Osteocyte (in vitro differentiated cells): Measurements from ENCODE around the gene IZUMO4. TPM values are rescaled to one million over a fixed set of nuclear protein-coding genes. Genes with fewer than 3 reads are reported as not detected.

ENCODE experiments used
- DNase-seq: peaks from one replicate; pipeline ENCODE4 v3.0.0; 2021; ENCODE audit warnings: mixed read lengths; ENCODE audit not compliant: unreplicated experiment; ENCODE audit errors: extremely low spot score
- H3K27ac Mint-ChIP-seq: one replicate; pipeline ENCODE4 v1.8.0; 2021; ENCODE audit warnings: mild to moderate bottlenecking, mixed read lengths; ENCODE audit not compliant: unreplicated experiment
- H3K27me3 Mint-ChIP-seq: one replicate; pipeline ENCODE4 v1.8.0; 2021; ENCODE audit warnings: mixed read lengths; ENCODE audit not compliant: unreplicated experiment
- H3K36me3 Mint-ChIP-seq: one replicate; pipeline ENCODE4 v1.8.0; 2021; ENCODE audit warnings: mixed read lengths; ENCODE audit not compliant: unreplicated experiment
- H3K4me1 Mint-ChIP-seq: one replicate; pipeline ENCODE4 v1.8.0; 2021; ENCODE audit warnings: mixed read lengths; ENCODE audit not compliant: unreplicated experiment
- H3K4me3 Mint-ChIP-seq: one replicate; pipeline ENCODE4 v1.8.0; 2021; ENCODE audit warnings: mild to moderate bottlenecking, moderate library complexity, mixed read lengths; ENCODE audit not compliant: unreplicated experiment
- H3K9me3 Mint-ChIP-seq: one replicate; pipeline ENCODE4 v1.8.0; 2021; ENCODE audit warnings: mixed read lengths; ENCODE audit not compliant: unreplicated experiment
- CTCF ChIP-seq: fragments of 200-600 bp; sonication (generic); IDR thresholded peaks from 2 replicates; pipeline ENCODE4 v1.5.0; 2021; ENCODE audit warnings: antibody characterized with exemption, mild to moderate bottlenecking, moderate library complexity
- total RNA-seq: library from RNA; stranded (reverse); gene quantifications from 2 replicates; pipeline ENCODE4 v1.2.1, GENCODE V29; 2021

Gene IZUMO4
- total RNA-seq, 1 donor from 2014 or later, result 4.8 TPM

GRCh38 chr19:2113439-2114211 is 16.9 kb downstream of the IZUMO4 start:
- Mint-ChIP-seq H3K27ac (no peak overlapping the region), H3K4me1 (peaks cover 4% of the 10 kb centered on the region), H3K27me3 (no peaks in the 10 kb centered on the region), H3K36me3 (peaks cover 35% of the 10 kb centered on the region), H3K4me3 (no peak overlapping the region), H3K9me3 (no peaks in the 10 kb centered on the region)
- no peak for DNase-seq
- no peak for TF ChIP-seq CTCF

DNA sequence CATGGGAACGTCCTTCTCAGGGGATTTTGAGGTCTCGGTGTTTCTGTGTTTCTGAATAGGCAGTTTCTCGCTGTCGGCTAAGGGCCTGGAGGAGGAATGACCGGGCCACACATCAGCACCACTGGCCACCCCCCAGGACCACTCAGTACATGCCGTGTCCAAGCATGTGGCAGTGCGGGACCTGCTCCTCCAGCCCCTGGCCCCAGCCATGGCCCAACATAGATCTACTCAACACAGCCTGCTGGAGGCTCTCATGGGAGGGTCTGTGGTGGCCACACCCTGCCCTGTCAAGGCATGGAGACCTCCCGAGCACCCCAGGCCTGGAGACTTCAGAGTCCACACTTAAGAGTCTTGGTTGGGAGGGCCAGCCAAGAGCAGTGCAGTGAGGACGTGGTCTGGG is 17.5 kb downstream of the IZUMO4 start:
- no peak for TF ChIP-seq CTCF
- Mint-ChIP-seq H3K36me3 (peaks cover 35% of the 10 kb centered on the region), H3K27ac (no peak overlapping the region), H3K27me3 (no peaks in the 10 kb centered on the region), H3K4me3 (no peak overlapping the region), H3K9me3 (no peaks in the 10 kb centered on the region), H3K4me1 (peaks cover 4% of the 10 kb centered on the region)
- DNase-seq, result no peak

GRCh38 chr19:2114821-2115220 is 18.1 kb downstream of the IZUMO4 start:
- Mint-ChIP-seq H3K4me3 (no peak overlapping the region), H3K9me3 (no peaks in the 10 kb centered on the region), H3K36me3 (peaks cover 35% of the 10 kb centered on the region), H3K4me1 (peaks cover 4% of the 10 kb centered on the region), H3K27me3 (no peaks in the 10 kb centered on the region), H3K27ac (no peak overlapping the region)
- DNase-seq, result no peak
- no peak for TF ChIP-seq CTCF

- DNase-seq, result no peak
- peaks cover 36% of the 10 kb centered on the region for H3K36me3 Mint-ChIP-seq
- H3K27me3 Mint-ChIP-seq, result no peaks in the 10 kb centered on the region
- no peak overlapping the region for H3K27ac Mint-ChIP-seq
- H3K4me1 Mint-ChIP-seq, result peaks cover 4% of the 10 kb centered on the region
- TF ChIP-seq CTCF, result no peak
- no peaks in the 10 kb centered on the region for H3K9me3 Mint-ChIP-seq
- H3K4me3 Mint-ChIP-seq, result no peak overlapping the region
These were observed 18.6 kb downstream of the IZUMO4 start for GRCh38 chr19:2115324-2115723.

DNA sequence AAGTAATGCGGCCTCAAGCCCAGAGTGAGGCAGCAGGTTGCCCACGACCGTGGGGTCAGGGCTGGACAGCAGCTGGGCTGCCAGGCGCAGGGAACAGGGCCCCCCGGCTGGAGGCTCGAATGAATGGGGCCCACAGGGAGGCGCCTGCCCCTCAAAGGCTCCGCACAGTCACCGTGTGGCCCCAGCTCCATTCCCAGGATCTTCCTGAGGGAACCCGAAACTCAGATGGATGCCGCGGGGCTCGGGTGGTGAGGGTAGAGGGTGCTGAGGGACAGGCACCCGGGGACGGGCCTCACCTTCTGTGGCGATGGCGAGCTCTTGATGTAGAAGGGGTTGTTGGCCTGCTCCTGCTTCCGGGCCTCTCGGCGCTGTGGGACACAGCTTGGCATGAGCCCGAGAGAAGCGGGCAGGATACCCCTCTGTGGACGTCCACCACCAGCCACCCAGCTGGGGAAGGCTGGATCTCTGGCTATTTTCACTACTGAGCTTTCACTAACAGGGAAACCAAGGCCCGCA is 19.3 kb downstream of the IZUMO4 start:
- Mint-ChIP-seq H3K4me3 (no peak overlapping the region), H3K27ac (no peak overlapping the region), H3K27me3 (no peaks in the 10 kb centered on the region), H3K9me3 (no peaks in the 10 kb centered on the region), H3K4me1 (peaks cover 4% of the 10 kb centered on the region), H3K36me3 (peaks cover 40% of the 10 kb centered on the region)
- no peak for TF ChIP-seq CTCF
- DNase-seq, result no peak
